HCT116 (cell line): ENCODE data around the gene IL1RAP. TPM values are rescaled to one million over a fixed set of nuclear protein-coding genes. Genes with fewer than 3 reads are reported as not detected.

ENCODE experiments used
- ATAC-seq: fragments of 200-7000 bp; cut with Tn5 transposase; 2 replicates; pipeline ENCODE4 v1.9.1; 2020; ENCODE audit warnings: mild to moderate bottlenecking, moderate library complexity
- BruUV-seq: library from RNA; stranded (reverse); fragments of 400-500 nt; replicated peaks from 2 replicates; lab custom pipeline; 2021; lab: Mats Ljungman, UMichigan
- CTCF ChIA-PET: fragments of 300-600 bp; sonication (Branson Sonifier 250); formaldehyde crosslinking; loops from one replicate; lab custom pipeline; 2021; ENCODE audit warnings: antibody characterized with exemption; lab: Charles Lee
- POLR2A ChIA-PET: fragments of 300-600, 350-600 bp; sonication (Branson Sonifier 250); formaldehyde crosslinking; loops from one replicate; lab custom pipeline; 2021; ENCODE audit warnings: antibody characterized with exemption; lab: Charles Lee
- RAD21 ChIA-PET, 2 experiments: fragments of 300-600 bp; sonication (Branson Sonifier 250); formaldehyde crosslinking; loops; one replicate each; lab custom pipeline; 2023; ENCODE audit warnings: low total read pairs in 2 of 2; ENCODE audit not compliant: uncharacterized antibody in 2 of 2, unreplicated experiment in 2 of 2, low non-redundant PET in 1 of 2; lab: Charles Lee
- DNase-seq: peaks from one replicate; pipeline ENCODE4 v3.0.0-alpha.2; 2010; ENCODE audit warnings: low read depth, low spot score
- H2AFZ ChIP-seq: fragments of 200-600 bp; shearing (Covaris generic), sonication (generic); 2 replicates; pipeline ENCODE4 v1.6.1; 2017; ENCODE audit warnings: low read depth, mixed run types, mixed read lengths, antibody characterized with exemption, low read length; ENCODE audit not compliant: poor library complexity, severe bottlenecking
- H3K27ac ChIP-seq: 2 replicates; pipeline ENCODE4 v1.5.1; 2012; ENCODE audit warnings: low read depth, low read length
- H3K27me3 ChIP-seq: fragments of 200-600 bp; sonication (generic); 2 replicates; pipeline ENCODE4 v1.6.1; 2016; ENCODE audit warnings: mixed run types, low read length, mixed read lengths; ENCODE audit not compliant: insufficient read depth
- H3K36me3 ChIP-seq, 2 experiments: fragments of 200-500 bp in 1 of 2; fragments of 200-600 bp in 1 of 2; sonication (Bioruptor generic) in 1 of 2; sonication (generic) in 1 of 2; 2 replicates each; pipeline versions ENCODE4 v1.5.1 to v1.6.1; 2014 to 2016; ENCODE audit warnings: low read length in 2 of 2, inconsistent platforms in 1 of 2, mixed read lengths in 1 of 2, mixed run types in 1 of 2; ENCODE audit not compliant: insufficient read depth in 2 of 2, control insufficient read depth in 1 of 2
- H3K4me1 ChIP-seq, 2 experiments: fragments of 200-600 bp in 1 of 2; sonication (generic) in 1 of 2; 2 replicates each; pipeline versions ENCODE4 v1.5.1 to v1.6.1; 2012 to 2017; ENCODE audit warnings: low read length in 2 of 2, inconsistent platforms in 1 of 2, mild to moderate bottlenecking in 1 of 2, mixed read lengths in 1 of 2, mixed run types in 1 of 2, moderate library complexity in 1 of 2; ENCODE audit not compliant: insufficient read depth in 2 of 2, control insufficient read depth in 1 of 2
- H3K4me2 ChIP-seq: fragments of 200-600 bp; sonication (generic); 2 replicates; pipeline ENCODE4 v1.6.1; 2017; ENCODE audit warnings: mixed run types, low read length, mixed read lengths
- H3K4me3 ChIP-seq, 2 experiments: fragments of 200-600 bp in 1 of 2; sonication (generic) in 1 of 2; replicated peaks in 1 of 2; 2 replicates each; pipeline ENCODE4 v1.5.1; 2011 to 2016; ENCODE audit warnings: low read length in 2 of 2, control low read depth in 1 of 2, low read depth in 1 of 2, mild to moderate bottlenecking in 1 of 2, mixed read lengths in 1 of 2, mixed run types in 1 of 2
- H3K79me2 ChIP-seq: fragments of 200-600 bp; sonication (generic); 2 replicates; pipeline ENCODE4 v1.6.1; 2017; ENCODE audit warnings: mild to moderate bottlenecking, mixed run types, low read length, moderate library complexity, mixed read lengths; ENCODE audit not compliant: insufficient read depth
- H3K9ac ChIP-seq: fragments of 200-600 bp; sonication (generic); 2 replicates; pipeline ENCODE4 v1.6.1; 2016; ENCODE audit warnings: low read length, mixed read lengths
- H3K9me2 ChIP-seq: fragments of 200-600 bp; sonication (generic), shearing (Covaris generic); 2 replicates; pipeline ENCODE4 v1.6.1; 2017; ENCODE audit warnings: mixed run types, mild to moderate bottlenecking, moderate library complexity; ENCODE audit not compliant: insufficient read depth
- H3K9me3 ChIP-seq, 2 experiments: fragments of 200-500 bp in 1 of 2; fragments of 200-600 bp in 1 of 2; sonication (Bioruptor generic) in 1 of 2; sonication (generic) in 1 of 2; 2 replicates each; pipeline ENCODE4 v1.6.1; 2014 to 2017; ENCODE audit warnings: low read length in 2 of 2, mixed read lengths in 2 of 2, inconsistent platforms in 1 of 2, low read depth in 1 of 2, mild to moderate bottlenecking in 1 of 2, mixed run types in 1 of 2, moderate library complexity in 1 of 2; ENCODE audit not compliant: control insufficient read depth in 1 of 2, insufficient read depth in 1 of 2
- H4K20me1 ChIP-seq: fragments of 200-600 bp; sonication (generic), shearing (Covaris generic); 2 replicates; pipeline ENCODE4 v1.6.1; 2017; ENCODE audit warnings: mixed run types, mild to moderate bottlenecking, moderate library complexity; ENCODE audit not compliant: insufficient read depth
- ATF3 ChIP-seq: IDR thresholded peaks from 2 replicates; pipeline ENCODE4 v1.6.1; 2012
- CBX3 ChIP-seq: IDR thresholded peaks from 2 replicates; pipeline ENCODE4 v1.6.1; 2012; ENCODE audit warnings: low read depth
- CEBPB ChIP-seq: IDR thresholded peaks from 2 replicates; pipeline ENCODE4 v1.6.1; 2012; ENCODE audit warnings: low read depth
- EGR1 ChIP-seq: IDR thresholded peaks from 2 replicates; pipeline ENCODE4 v1.6.1; 2012; ENCODE audit warnings: low read depth
- ELF1 ChIP-seq: IDR thresholded peaks from 2 replicates; pipeline ENCODE4 v1.6.1; 2012; ENCODE audit warnings: low read depth, borderline replicate concordance
- EZH2phosphoT487 ChIP-seq: fragments of 200-600 bp; IDR thresholded peaks from 2 replicates; pipeline ENCODE4 v1.6.1; 2018; ENCODE audit warnings: antibody characterized with exemption, borderline replicate concordance
- FOSL1 ChIP-seq: IDR thresholded peaks from 2 replicates; pipeline ENCODE4 v1.6.1; 2012; ENCODE audit warnings: low read depth
- MAX ChIP-seq: IDR thresholded peaks from 2 replicates; pipeline ENCODE4 v1.6.1; 2012
- POLR2AphosphoS5 ChIP-seq: IDR thresholded peaks from 2 replicates; pipeline ENCODE4 v1.6.1; 2011; ENCODE audit warnings: mild to moderate bottlenecking, low read depth, low read length, moderate library complexity
- RAD21 ChIP-seq: IDR thresholded peaks from 2 replicates; pipeline ENCODE4 v1.6.1; 2012; ENCODE audit warnings: low read depth, mild to moderate bottlenecking
- REST ChIP-seq: IDR thresholded peaks from 2 replicates; pipeline ENCODE4 v1.6.1; 2012; ENCODE audit warnings: low read depth
- SIN3A ChIP-seq: IDR thresholded peaks from 2 replicates; pipeline ENCODE4 v1.6.1; 2012; ENCODE audit warnings: low read depth
- SP1 ChIP-seq: IDR thresholded peaks from 2 replicates; pipeline ENCODE4 v1.6.1; 2012; ENCODE audit warnings: low read depth
- SRF ChIP-seq: IDR thresholded peaks from 2 replicates; pipeline ENCODE4 v1.6.1; 2012; ENCODE audit warnings: low read depth
- TCF7L2 ChIP-seq: IDR thresholded peaks from 2 replicates; pipeline ENCODE4 v1.7.0; 2011; ENCODE audit warnings: borderline replicate concordance, inconsistent platforms; ENCODE audit not compliant: insufficient read depth, insufficient read length; ENCODE audit errors: extremely low read depth
- YY1 ChIP-seq: IDR thresholded peaks from 2 replicates; pipeline ENCODE4 v1.6.1; 2011; ENCODE audit warnings: low read length, low read depth, moderate library complexity, mild to moderate bottlenecking; ENCODE audit not compliant: insufficient replicate concordance; ENCODE audit errors: extremely low read depth
- ZFX ChIP-seq: fragments of 450-650 bp; IDR thresholded peaks from 2 replicates; pipeline ENCODE4 v1.6.1; 2017
- ZNF274 ChIP-seq: fragments of 200-500 bp; sonication (Bioruptor generic); IDR thresholded peaks from 2 replicates; pipeline ENCODE4 v1.6.1; 2014; ENCODE audit warnings: mild to moderate bottlenecking, low read depth, low read length, inconsistent platforms
- intact Hi-C: fragments of 100-400 bp; cut with micrococcal nuclease; formaldehyde crosslinking; loops from 2 replicates; pipeline ENCODE4 v1.10.0; 2022
- total RNA-seq: library from RNA; stranded (reverse); gene quantifications from one replicate; pipeline ENCODE4 v1.2.1, GENCODE V29; 2021; ENCODE audit not compliant: unreplicated experiment

Gene IL1RAP
- total RNA-seq, 1 experiment from 2014 or later = 5.8 TPM

- TF ChIP-seq REST (no peak), ZFX (no peak), ZNF274 (no peak), EGR1 (no peak), SRF (no peak), TCF7L2 (no peak), POLR2AphosphoS5 (no peak), MAX (no peak), RAD21 (no peak), CEBPB (no peak), ELF1 (no peak), SP1 (no peak)
These were observed 102.8 kb downstream of the IL1RAP start (continued) for GRCh38 chr3:190616637-190617036.

DNA sequence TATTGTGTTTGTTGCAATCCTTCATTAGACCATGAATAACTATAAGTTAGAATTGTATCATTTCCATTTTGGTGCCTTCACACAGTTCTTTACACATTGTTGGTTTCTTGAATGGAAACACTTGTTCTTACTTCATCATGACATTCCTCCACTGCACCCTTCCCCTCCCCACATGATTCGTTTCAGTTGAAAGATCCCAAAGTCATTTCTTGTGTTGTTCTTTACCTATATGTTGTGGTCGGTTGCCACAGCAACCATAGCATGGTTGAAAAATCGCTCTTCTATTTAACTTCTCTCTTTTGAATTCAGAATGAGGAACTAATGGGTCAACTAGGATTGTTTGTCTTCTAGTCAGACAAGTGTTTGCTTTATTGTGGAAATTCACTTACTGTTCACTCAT is 103.3 kb downstream of the IL1RAP start:
- H3K4me2 ChIP-seq = no peak overlapping the region
- no peak for TF ChIP-seq YY1
- no peak for TF ChIP-seq SIN3A
- no peak for TF ChIP-seq EGR1
- TF ChIP-seq TCF7L2 = no peak
- TF ChIP-seq ATF3 = no peak
- no peak for TF ChIP-seq REST
- no peak for TF ChIP-seq ELF1
- no peak for TF ChIP-seq CBX3
- TF ChIP-seq EZH2phosphoT487 = no peak
- TF ChIP-seq FOSL1 = no peak
- no peak for TF ChIP-seq RAD21
- intact Hi-C loops = no loop called here
- no peaks in the 10 kb centered on the region for H3K9me3 ChIP-seq
- CTCF ChIA-PET = no interaction called here
- no peak overlapping the region for H3K27ac ChIP-seq
- H3K79me2 ChIP-seq = no peaks in the 10 kb centered on the region
- no peak overlapping the region for H2AFZ ChIP-seq
- H3K36me3 ChIP-seq = no peaks in the 10 kb centered on the region
- no peak overlapping the region for H3K9ac ChIP-seq
- no peaks in the 10 kb centered on the region for H3K4me1 ChIP-seq
- POLR2A ChIA-PET = no interaction called here
- H4K20me1 ChIP-seq = no peaks in the 10 kb centered on the region
- no TSS peak for BruUV-seq
- H3K9me2 ChIP-seq = no peaks in the 10 kb centered on the region
- DNase-seq = no peak
- H3K4me3 ChIP-seq = no peak overlapping the region
- ATAC-seq = no peak
- RAD21 ChIA-PET = no interaction called here
- H3K27me3 ChIP-seq = no peaks in the 10 kb centered on the region
